ENCODE results near the gene SERPINA12.

GRCh38 chr14:94448071-94448808 lies 61.0 kb downstream of the SERPINA12 start:
- TF ChIP-seq POLR2AphosphoS5 (IDR thresholded peaks at IDR 0.05; ENCODE audit: low read depth, low read length) = no peak
- TF ChIP-seq REST (IDR thresholded peaks at IDR 0.05; ENCODE audit: insufficient read depth in 1 of 2, low read depth in 2 of 2, low read length in 2 of 2) = no peak
- TF ChIP-seq SIN3A (IDR thresholded peaks at IDR 0.05; ENCODE audit: borderline replicate concordance, insufficient read depth, low read length) = no peak
- TF ChIP-seq TAF1 (IDR thresholded peaks at IDR 0.05; ENCODE audit: borderline replicate concordance, insufficient read depth, low read length) = no peak
- TF ChIP-seq FOXP2 (optimal IDR thresholded peaks at IDR 0.05; ENCODE audit: borderline replicate concordance, extremely low read depth, extremely low read length, insufficient read depth) = no peak
